ENCODE data around the gene KIN.

DNA sequence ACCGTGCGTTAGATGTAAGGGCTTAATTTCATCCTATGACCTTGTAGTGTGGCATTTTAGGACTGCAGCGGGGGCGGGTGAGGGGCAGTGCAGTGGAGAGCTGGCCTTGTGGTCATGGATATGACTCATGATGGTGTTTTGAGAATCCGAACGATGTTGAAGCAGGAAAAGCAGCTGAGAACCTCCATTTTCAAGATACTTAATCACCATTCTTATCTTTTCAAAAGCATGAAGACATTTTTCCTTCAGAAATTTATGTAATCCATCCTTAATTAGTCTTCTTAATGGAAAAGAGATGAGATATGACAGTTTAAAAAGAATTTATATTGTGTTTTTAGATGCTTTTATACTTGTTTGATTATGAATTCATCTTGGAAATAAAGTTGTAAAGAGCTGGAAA, 9.8 kb upstream of the KIN start:
- TF ChIP-seq EZH2 (IDR thresholded peaks at IDR 0.05) = no peak
- TF ChIP-seq, protein P1, sequence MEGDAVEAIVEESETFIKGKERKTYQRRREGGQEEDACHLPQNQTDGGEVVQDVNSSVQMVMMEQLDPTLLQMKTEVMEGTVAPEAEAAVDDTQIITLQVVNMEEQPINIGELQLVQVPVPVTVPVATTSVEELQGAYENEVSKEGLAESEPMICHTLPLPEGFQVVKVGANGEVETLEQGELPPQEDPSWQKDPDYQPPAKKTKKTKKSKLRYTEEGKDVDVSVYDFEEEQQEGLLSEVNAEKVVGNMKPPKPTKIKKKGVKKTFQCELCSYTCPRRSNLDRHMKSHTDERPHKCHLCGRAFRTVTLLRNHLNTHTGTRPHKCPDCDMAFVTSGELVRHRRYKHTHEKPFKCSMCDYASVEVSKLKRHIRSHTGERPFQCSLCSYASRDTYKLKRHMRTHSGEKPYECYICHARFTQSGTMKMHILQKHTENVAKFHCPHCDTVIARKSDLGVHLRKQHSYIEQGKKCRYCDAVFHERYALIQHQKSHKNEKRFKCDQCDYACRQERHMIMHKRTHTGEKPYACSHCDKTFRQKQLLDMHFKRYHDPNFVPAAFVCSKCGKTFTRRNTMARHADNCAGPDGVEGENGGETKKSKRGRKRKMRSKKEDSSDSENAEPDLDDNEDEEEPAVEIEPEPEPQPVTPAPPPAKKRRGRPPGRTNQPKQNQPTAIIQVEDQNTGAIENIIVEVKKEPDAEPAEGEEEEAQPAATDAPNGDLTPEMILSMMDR (IDR thresholded peaks at IDR 0.05) = no peak
